Measurements from ENCODE around the gene RBM33.

Gene RBM33

DNA sequence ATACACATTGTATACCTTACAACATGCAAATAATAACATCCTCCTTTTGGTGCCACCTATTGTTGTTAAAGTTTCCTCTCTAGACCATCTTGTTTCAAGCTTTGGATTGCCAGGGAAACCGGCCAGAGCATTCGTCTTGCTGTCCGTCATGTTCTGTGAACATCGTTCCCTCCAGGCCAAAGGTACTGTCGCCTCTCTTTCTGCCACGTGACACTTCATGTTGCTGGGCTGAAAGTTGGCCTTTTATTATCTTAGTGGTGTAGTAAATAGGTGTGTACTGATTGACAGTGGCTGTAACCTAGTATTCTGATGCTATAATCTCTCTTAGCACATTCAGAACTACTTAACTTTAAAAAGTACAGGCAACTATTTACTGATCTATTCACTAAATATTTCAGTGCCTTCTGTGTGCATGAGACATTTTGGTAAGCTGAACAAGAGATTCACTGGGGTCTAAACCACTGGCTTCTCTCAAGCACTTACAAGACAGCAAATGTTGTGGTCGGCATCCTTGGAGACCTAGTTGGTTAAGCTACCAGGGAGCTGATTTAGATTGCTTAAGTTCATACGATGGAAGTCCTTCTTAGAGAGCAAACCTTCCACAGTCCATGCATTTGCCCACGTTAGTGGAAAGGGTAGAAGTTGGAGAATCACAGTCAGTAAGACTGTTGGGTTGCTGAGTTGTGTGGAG is 115.4 kb downstream of the RBM33 start:
- ChIA-PET POLR2A (no interaction called here), CTCF (no interaction called here)
- no peak for DNase-seq (ENCODE audit: extremely low spot score)
- TF ChIP-seq, protein P1, sequence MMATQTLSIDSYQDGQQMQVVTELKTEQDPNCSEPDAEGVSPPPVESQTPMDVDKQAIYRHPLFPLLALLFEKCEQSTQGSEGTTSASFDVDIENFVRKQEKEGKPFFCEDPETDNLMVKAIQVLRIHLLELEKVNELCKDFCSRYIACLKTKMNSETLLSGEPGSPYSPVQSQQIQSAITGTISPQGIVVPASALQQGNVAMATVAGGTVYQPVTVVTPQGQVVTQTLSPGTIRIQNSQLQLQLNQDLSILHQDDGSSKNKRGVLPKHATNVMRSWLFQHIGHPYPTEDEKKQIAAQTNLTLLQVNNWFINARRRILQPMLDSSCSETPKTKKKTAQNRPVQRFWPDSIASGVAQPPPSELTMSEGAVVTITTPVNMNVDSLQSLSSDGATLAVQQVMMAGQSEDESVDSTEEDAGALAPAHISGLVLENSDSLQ (IDR thresholded peaks at IDR 0.05), result no peak
- TF ChIP-seq L3MBTL2 (conservative IDR thresholded peaks at IDR 0.05) (no peak), BHLHE40 (IDR thresholded peaks at IDR 0.05; ENCODE audit: borderline replicate concordance) (no peak), FOXM1 (IDR thresholded peaks at IDR 0.05; ENCODE audit: borderline replicate concordance) (no peak), SP1 (IDR thresholded peaks at IDR 0.05) (no peak), FOXA1 (IDR thresholded peaks at IDR 0.05) (no peak), ZNF384 (IDR thresholded peaks at IDR 0.05) (no peak), CTBP1 (IDR thresholded peaks at IDR 0.05; ENCODE audit: borderline replicate concordance) (no peak), SUZ12 (IDR thresholded peaks at IDR 0.05) (no peak), FOXK2 (IDR thresholded peaks at IDR 0.05) (no peak), NFRKB (IDR thresholded peaks at IDR 0.05) (no peak)

GRCh38 chr7:155761162-155761561 is 116.7 kb downstream of the RBM33 start:
- no peak for DNase-seq (ENCODE audit: extremely low spot score)
- ChIA-PET POLR2A (no interaction called here), CTCF (no interaction called here)
- TF ChIP-seq CTBP1 (IDR thresholded peaks at IDR 0.05; ENCODE audit: borderline replicate concordance) (no peak), ELF4 (IDR thresholded peaks at IDR 0.05) (no peak), TARDBP (IDR thresholded peaks at IDR 0.05) (no peak), BHLHE40 (IDR thresholded peaks at IDR 0.05; ENCODE audit: borderline replicate concordance) (no peak), FOXM1 (IDR thresholded peaks at IDR 0.05; ENCODE audit: borderline replicate concordance) (no peak), ARNT (IDR thresholded peaks at IDR 0.05) (no peak), L3MBTL2 (conservative IDR thresholded peaks at IDR 0.05) (no peak), SP1 (IDR thresholded peaks at IDR 0.05) (no peak), SUZ12 (IDR thresholded peaks at IDR 0.05) (no peak), NFRKB (IDR thresholded peaks at IDR 0.05) (no peak), FOXA1 (IDR thresholded peaks at IDR 0.05) (no peak), FOXK2 (IDR thresholded peaks at IDR 0.05) (no peak), HDGF (IDR thresholded peaks at IDR 0.05; ENCODE audit: borderline replicate concordance) (no peak), LEF1 (IDR thresholded peaks at IDR 0.05; ENCODE audit: borderline replicate concordance) (no peak), ZNF384 (IDR thresholded peaks at IDR 0.05) (no peak)
- TF ChIP-seq, protein P1 (IDR thresholded peaks at IDR 0.05), result no peak

- CTCF ChIA-PET, result interaction anchor here (0.6 kb wide), 1 partner anchor 33 kb away, joined by 3 read pairs; no protein-coding TSS in a partner anchor
- POLR2A ChIA-PET, result no interaction called here
- TF ChIP-seq, protein P1 (IDR thresholded peaks at IDR 0.05), result no peak
- no peak for TF ChIP-seq SUZ12 (IDR thresholded peaks at IDR 0.05)
- TF ChIP-seq NFRKB (IDR thresholded peaks at IDR 0.05), result no peak
- no peak for DNase-seq (ENCODE audit: extremely low spot score)
Measured at GRCh38 chr7:155762036-155762435, 117.6 kb downstream of the RBM33 start.

GRCh38 chr7:155762655-155763054 is 118.2 kb downstream of the RBM33 start:
- DNase-seq (ENCODE audit: extremely low spot score), result no peak
- CTCF ChIA-PET, result no interaction called here
- TF ChIP-seq FOXM1 (IDR thresholded peaks at IDR 0.05; ENCODE audit: borderline replicate concordance) (no peak), ZNF384 (IDR thresholded peaks at IDR 0.05) (no peak), SP1 (IDR thresholded peaks at IDR 0.05) (no peak), ARNT (IDR thresholded peaks at IDR 0.05) (no peak), TARDBP (IDR thresholded peaks at IDR 0.05) (no peak), ELF4 (IDR thresholded peaks at IDR 0.05) (no peak), BHLHE40 (IDR thresholded peaks at IDR 0.05; ENCODE audit: borderline replicate concordance) (no peak), CTBP1 (IDR thresholded peaks at IDR 0.05; ENCODE audit: borderline replicate concordance) (no peak)
- TF ChIP-seq, protein P1 (IDR thresholded peaks at IDR 0.05), result no peak
- POLR2A ChIA-PET, result no interaction called here

DNA sequence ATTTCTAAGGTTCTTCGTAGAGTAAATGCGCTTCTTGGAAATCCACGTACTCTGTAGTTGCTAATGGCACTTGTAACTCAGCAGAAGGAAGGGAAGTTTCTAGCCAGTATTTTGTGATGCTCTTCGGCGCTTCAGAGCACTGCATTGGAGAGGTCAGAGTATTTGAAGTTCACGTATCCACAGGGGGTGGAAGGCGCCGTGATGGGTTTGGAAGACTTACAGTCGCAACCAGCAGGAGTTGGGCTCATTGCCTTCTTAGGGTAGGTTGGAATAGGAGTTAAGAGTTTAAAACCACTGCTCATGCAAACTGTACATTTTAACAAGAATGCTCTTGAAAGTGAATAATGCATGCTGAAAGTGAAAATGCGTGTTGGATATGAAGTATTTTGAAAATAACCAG is 118.7 kb downstream of the RBM33 start:
- POLR2A ChIA-PET, result no interaction called here
- CTCF ChIA-PET, result no interaction called here
- DNase-seq (ENCODE audit: extremely low spot score), result no peak
- no peak for TF ChIP-seq SP1 (IDR thresholded peaks at IDR 0.05)

GRCh38 chr7:155763691-155764437 is 119.4 kb downstream of the RBM33 start:
- CTCF ChIA-PET, result interaction anchor here (0.9 kb wide), 1 partner anchor 165 kb away, joined by 4 read pairs; no protein-coding TSS in a partner anchor

More at GRCh38 chr7:155763691-155764437, 119.4 kb downstream of the RBM33 start:
- no peak for TF ChIP-seq ELF4 (IDR thresholded peaks at IDR 0.05)
- no peak for TF ChIP-seq NFRKB (IDR thresholded peaks at IDR 0.05)
- no peak for TF ChIP-seq SUZ12 (IDR thresholded peaks at IDR 0.05)
- no peak for TF ChIP-seq L3MBTL2 (conservative IDR thresholded peaks at IDR 0.05)
- TF ChIP-seq FOXK2 (IDR thresholded peaks at IDR 0.05), result no peak
- no peak for TF ChIP-seq LEF1 (IDR thresholded peaks at IDR 0.05; ENCODE audit: borderline replicate concordance)
- TF ChIP-seq FOXM1 (IDR thresholded peaks at IDR 0.05; ENCODE audit: borderline replicate concordance), result no peak
- no peak for TF ChIP-seq ARNT (IDR thresholded peaks at IDR 0.05)
- no peak for TF ChIP-seq SP1 (IDR thresholded peaks at IDR 0.05)
- TF ChIP-seq CTBP1 (IDR thresholded peaks at IDR 0.05; ENCODE audit: borderline replicate concordance), result no peak
- TF ChIP-seq, protein P1 (IDR thresholded peaks at IDR 0.05), result no peak
- TF ChIP-seq ZNF384 (IDR thresholded peaks at IDR 0.05), result no peak
- TF ChIP-seq FOXA1 (IDR thresholded peaks at IDR 0.05), result no peak
- no peak for DNase-seq (ENCODE audit: extremely low spot score)
- POLR2A ChIA-PET, result no interaction called here
